Smooth muscle cell (in vitro differentiated cells): ENCODE results near the gene BROX. TPM values are rescaled to one million over a fixed set of nuclear protein-coding genes. Genes with fewer than 3 reads are reported as not detected.
"Not testable (repeated sequence)": the region's sequence is repeated elsewhere in the genome, so short reads cannot be mapped to it uniquely, and the experiment has no call there.

Experiments used
- DNase-seq: peaks from one replicate; lab custom pipeline; 2025; ENCODE audit not compliant: unreplicated experiment; lab: John Stamatoyannopoulos, UW
- H2AFZ ChIP-seq: fragments of 200-600 bp; sonication (generic); 2 replicates; pipeline ENCODE4 v1.6.0; 2016; ENCODE audit warnings: antibody characterized with exemption, low read depth, mild to moderate bottlenecking
- H3F3A ChIP-seq: fragments of 200-600 bp; sonication (generic); 2 replicates; pipeline ENCODE4 v1.6.0; 2017; ENCODE audit warnings: antibody characterized with exemption, low read depth
- H3K27ac ChIP-seq: fragments of 200-600 bp; sonication (generic); 2 replicates; pipeline ENCODE4 v1.5.1; 2016; ENCODE audit warnings: low read depth, mild to moderate bottlenecking
- H3K27me3 ChIP-seq: fragments of 200-600 bp; sonication (generic); 2 replicates; pipeline ENCODE4 v1.6.1; 2016; ENCODE audit warnings: low read depth, mild to moderate bottlenecking
- H3K36me3 ChIP-seq: fragments of 200-600 bp; sonication (generic); 2 replicates; pipeline ENCODE4 v1.5.1; 2016; ENCODE audit warnings: low read depth
- H3K4me1 ChIP-seq: fragments of 200-600 bp; sonication (generic); 2 replicates; pipeline ENCODE4 v1.5.1; 2016; ENCODE audit warnings: low read depth
- H3K4me2 ChIP-seq: fragments of 200-600 bp; sonication (generic); 2 replicates; pipeline ENCODE4 v1.6.0; 2016; ENCODE audit warnings: mild to moderate bottlenecking
- H3K4me3 ChIP-seq: fragments of 200-600 bp; sonication (generic); 2 replicates; pipeline ENCODE4 v1.5.1; 2016; ENCODE audit warnings: mild to moderate bottlenecking
- H3K79me2 ChIP-seq: fragments of 200-600 bp; sonication (generic); 2 replicates; pipeline ENCODE4 v1.6.0; 2016; ENCODE audit warnings: low read depth, mild to moderate bottlenecking
- H3K9ac ChIP-seq: fragments of 200-600 bp; sonication (generic); 2 replicates; pipeline ENCODE4 v1.6.0; 2016; ENCODE audit warnings: low read depth
- H3K9me3 ChIP-seq: fragments of 200-600 bp; sonication (generic); replicated peaks from 2 replicates; pipeline ENCODE4 v1.5.1; 2016; ENCODE audit warnings: low read depth
- H4K20me1 ChIP-seq: fragments of 200-600 bp; sonication (generic); 2 replicates; pipeline ENCODE4 v1.6.0; 2016; ENCODE audit warnings: low read depth
- WGBS: methylation state at CpG from one replicate; pipeline ENCODE4 v1.1.7; 2016; ENCODE audit warnings: low lambda C conversion rate; 5-methylcytosine and 5-hydroxymethylcytosine counted together
- polyA plus RNA-seq: library from polyadenylated mRNA; unstranded; fragments of >200 nt; fragmentation: Nextera tagmentation; extraction: Ambion mirVana; gene quantifications from 2 replicates; pipeline ENCODE4 v1.2.1, GENCODE V29; 2016
- total RNA-seq: library from RNA; depleted of rRNA; stranded (reverse); fragments of >200 nt; gene quantifications from 2 replicates; pipeline ENCODE4 v1.2.3, GENCODE V29; 2014
- TF ChIP-seq, protein P1 (sequence below): fragments of 200-600 bp; sonication (generic); IDR thresholded peaks from 2 replicates; pipeline ENCODE4 v1.5.1; 2017; ENCODE audit warnings: borderline replicate concordance, mild to moderate bottlenecking, antibody characterized with exemption; ENCODE audit not compliant: insufficient read depth, poor library complexity, severe bottlenecking

The BROX gene
- total and polyA plus RNA-seq, 2 experiments from 2014 or later, result 13.3 to 64.3 TPM

- H3K4me1 ChIP-seq, result peaks cover 4% of the 10 kb centered on the region
Measured at GRCh38 chr1:222759451-222760035, 47.2 kb downstream of the BROX start.

GRCh38 chr1:222761083-222761482, 48.7 kb downstream of the BROX start:
- H3K79me2 ChIP-seq, result no peaks in the 10 kb centered on the region
- H2AFZ ChIP-seq, result no peak overlapping the region
- no peak overlapping the region for H3K4me3 ChIP-seq
- H3K9ac ChIP-seq, result no peak overlapping the region
- no peaks in the 10 kb centered on the region for H4K20me1 ChIP-seq
- no peaks in the 10 kb centered on the region for H3K36me3 ChIP-seq
- no peaks in the 10 kb centered on the region for H3F3A ChIP-seq
- H3K27ac ChIP-seq, result no peak overlapping the region
- no peak overlapping the region for H3K4me2 ChIP-seq
- no peaks in the 10 kb centered on the region for H3K27me3 ChIP-seq
- no peak for DNase-seq
- 79% methylated on average over 1 of the region's 1 CpG for WGBS
- TF ChIP-seq, protein P1, sequence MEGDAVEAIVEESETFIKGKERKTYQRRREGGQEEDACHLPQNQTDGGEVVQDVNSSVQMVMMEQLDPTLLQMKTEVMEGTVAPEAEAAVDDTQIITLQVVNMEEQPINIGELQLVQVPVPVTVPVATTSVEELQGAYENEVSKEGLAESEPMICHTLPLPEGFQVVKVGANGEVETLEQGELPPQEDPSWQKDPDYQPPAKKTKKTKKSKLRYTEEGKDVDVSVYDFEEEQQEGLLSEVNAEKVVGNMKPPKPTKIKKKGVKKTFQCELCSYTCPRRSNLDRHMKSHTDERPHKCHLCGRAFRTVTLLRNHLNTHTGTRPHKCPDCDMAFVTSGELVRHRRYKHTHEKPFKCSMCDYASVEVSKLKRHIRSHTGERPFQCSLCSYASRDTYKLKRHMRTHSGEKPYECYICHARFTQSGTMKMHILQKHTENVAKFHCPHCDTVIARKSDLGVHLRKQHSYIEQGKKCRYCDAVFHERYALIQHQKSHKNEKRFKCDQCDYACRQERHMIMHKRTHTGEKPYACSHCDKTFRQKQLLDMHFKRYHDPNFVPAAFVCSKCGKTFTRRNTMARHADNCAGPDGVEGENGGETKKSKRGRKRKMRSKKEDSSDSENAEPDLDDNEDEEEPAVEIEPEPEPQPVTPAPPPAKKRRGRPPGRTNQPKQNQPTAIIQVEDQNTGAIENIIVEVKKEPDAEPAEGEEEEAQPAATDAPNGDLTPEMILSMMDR, result no peak
- no peaks in the 10 kb centered on the region for H3K9me3 ChIP-seq
- H3K4me1 ChIP-seq, result peaks cover 4% of the 10 kb centered on the region

More at GRCh38 chr1:222759451-222760035, 47.2 kb downstream of the BROX start:
- H3K9me3 ChIP-seq, result no peaks in the 10 kb centered on the region
- 93% methylated on average over 5 of the region's 5 CpGs for WGBS
- no peaks in the 10 kb centered on the region for H3K36me3 ChIP-seq
- no peak for DNase-seq
- no peak overlapping the region for H2AFZ ChIP-seq
- H3K27me3 ChIP-seq, result no peaks in the 10 kb centered on the region
- H3K9ac ChIP-seq, result no peak overlapping the region
- no peaks in the 10 kb centered on the region for H3K79me2 ChIP-seq
- TF ChIP-seq, protein P1, result no peak
- no peak overlapping the region for H3K27ac ChIP-seq
- H3F3A ChIP-seq, result no peaks in the 10 kb centered on the region
- no peak overlapping the region for H3K4me2 ChIP-seq
- H3K4me3 ChIP-seq, result no peak overlapping the region
- no peaks in the 10 kb centered on the region for H4K20me1 ChIP-seq

DNA sequence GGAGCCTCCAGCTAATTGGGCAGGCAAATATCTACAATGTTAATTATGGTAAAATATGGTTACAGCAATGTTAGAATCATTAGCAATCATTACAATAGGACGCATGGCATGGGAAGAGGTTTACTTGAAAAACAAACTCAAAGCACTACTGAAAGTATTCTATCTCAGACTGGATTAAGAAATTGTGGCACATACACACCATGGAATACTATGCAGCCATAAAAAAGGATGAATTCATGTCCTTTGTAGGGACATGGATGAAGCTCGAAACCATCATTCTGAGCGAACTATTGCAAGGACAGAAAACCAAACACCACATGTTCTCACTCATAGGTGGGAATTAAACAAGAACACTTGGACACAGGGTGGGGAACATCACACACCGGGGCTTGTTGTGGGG, 49.8 kb downstream of the BROX start:
- H3K4me2 ChIP-seq, H3K36me3 ChIP-seq, H3K27me3 ChIP-seq, H3K79me2 ChIP-seq, H3K27ac ChIP-seq, H4K20me1 ChIP-seq, H3K4me3 ChIP-seq, DNase-seq, H2AFZ ChIP-seq, H3K9me3 ChIP-seq, H3F3A ChIP-seq, H3K9ac ChIP-seq, H3K4me1 ChIP-seq: not testable (repeated sequence)
- WGBS, result 97% methylated on average over 4 of the region's 4 CpGs

GRCh38 chr1:222767152-222767571, 54.8 kb downstream of the BROX start:
- TF ChIP-seq, protein P1, result no peak
- WGBS, result 87% methylated on average over 5 of the region's 5 CpGs
- no peak for DNase-seq
- Histone ChIP-seq H3K27ac (no peak overlapping the region), H3K9ac (no peak overlapping the region), H2AFZ (no peak overlapping the region), H4K20me1 (no peaks in the 10 kb centered on the region), H3F3A (no peaks in the 10 kb centered on the region), H3K4me3 (no peak overlapping the region), H3K4me2 (no peak overlapping the region), H3K4me1 (no peaks in the 10 kb centered on the region), H3K9me3 (no peaks in the 10 kb centered on the region), H3K27me3 (no peaks in the 10 kb centered on the region), H3K36me3 (no peaks in the 10 kb centered on the region), H3K79me2 (no peaks in the 10 kb centered on the region)
